ENCODE measurements around the gene BRINP1.
A peak's percentile ranks its signal among the peaks of the same experiment; 100 is the strongest.

The BRINP1 gene

DNA sequence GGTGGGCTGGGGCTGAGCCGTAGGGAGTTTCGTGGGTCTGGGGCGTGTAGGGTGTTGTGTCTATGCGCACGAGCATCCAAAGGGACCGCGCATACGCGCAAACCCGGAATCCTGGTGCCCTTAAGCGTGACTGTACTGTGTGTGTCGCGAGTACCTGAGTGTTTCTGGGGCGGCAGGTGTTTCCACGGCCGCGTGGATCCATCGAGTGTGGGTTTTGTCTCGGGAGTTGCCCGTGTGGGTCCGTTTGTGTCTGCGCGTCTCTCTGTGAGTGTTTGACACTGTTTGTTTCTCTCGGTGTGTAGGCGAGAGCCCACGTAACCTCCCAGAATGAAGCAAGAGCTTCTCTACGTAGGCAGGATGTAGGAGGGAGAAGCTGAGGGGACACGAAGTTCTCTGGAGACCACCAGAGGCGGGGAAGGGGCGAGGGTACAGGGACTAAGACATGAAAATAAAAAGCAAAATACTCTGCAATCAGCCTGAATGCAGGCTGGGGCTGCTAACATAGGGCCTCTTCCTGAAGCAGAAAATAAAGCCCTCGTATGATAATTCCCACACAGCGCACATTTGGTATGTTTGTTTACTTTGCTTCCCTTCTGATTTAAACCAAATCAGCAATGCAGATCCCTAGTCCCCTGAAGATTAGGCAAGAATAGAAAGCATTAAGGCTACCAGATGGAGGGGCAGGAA lies 588 bp upstream of the BRINP1 start:
- Histone ChIP-seq H3K4me1 (ENCODE audit: control insufficient read depth, insufficient read depth, low read length, poor library complexity, severe bottlenecking) (peaks cover 4% of the 10 kb centered on the region), H3K4me3 (ENCODE audit: extremely low read depth, insufficient read depth, low read length, poor library complexity, severe bottlenecking) (peak overlapping the region; percentile 51), H3K9me3 (ENCODE audit: control insufficient read depth, low read length) (no peaks in the 10 kb centered on the region), H3K27ac (ENCODE audit: low read depth, low read length, severe bottlenecking) (no peak overlapping the region), H3K36me3 (ENCODE audit: control insufficient read depth, insufficient read depth, low read length) (no peaks in the 10 kb centered on the region)
- WGBS, 2 experiments (ENCODE audit: insufficient coverage in 2 of 2) = 2 to 3% methylated on average over 24 to 31 of the region's 32 CpGs

DNA sequence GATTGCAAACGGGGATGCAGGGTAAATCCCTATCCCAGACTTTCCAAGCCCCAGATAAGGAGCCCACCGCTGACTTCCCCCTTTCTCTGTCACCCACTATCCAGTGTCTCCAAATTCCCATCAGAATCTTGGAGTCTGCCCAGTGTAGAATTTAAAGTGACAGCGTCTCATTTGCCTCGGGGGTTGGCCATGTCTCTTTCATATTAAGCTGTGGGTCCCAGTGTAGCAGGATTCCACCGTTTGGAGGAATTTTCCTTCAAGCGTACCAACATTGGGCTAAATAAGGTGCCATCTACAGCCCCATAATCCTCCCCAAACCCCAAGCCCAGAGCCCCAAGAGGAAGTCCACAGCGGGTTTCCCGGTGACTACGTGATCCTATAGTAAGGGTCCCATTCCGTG lies 1.1 kb downstream of the BRINP1 start:
- H3K4me3 ChIP-seq (ENCODE audit: extremely low read depth, insufficient read depth, low read length, poor library complexity, severe bottlenecking) = peak overlapping the region; percentile 51
- no peaks in the 10 kb centered on the region for H3K36me3 ChIP-seq (ENCODE audit: control insufficient read depth, insufficient read depth, low read length)
- no peak overlapping the region for H3K27ac ChIP-seq (ENCODE audit: low read depth, low read length, severe bottlenecking)
- peaks cover 4% of the 10 kb centered on the region for H3K4me1 ChIP-seq (ENCODE audit: control insufficient read depth, insufficient read depth, low read length, poor library complexity, severe bottlenecking)
- H3K9me3 ChIP-seq (ENCODE audit: control insufficient read depth, low read length) = no peaks in the 10 kb centered on the region
- 0% methylated on average over 6 to 9 of the region's 10 CpGs for WGBS, 2 experiments (ENCODE audit: insufficient coverage in 2 of 2)

DNA sequence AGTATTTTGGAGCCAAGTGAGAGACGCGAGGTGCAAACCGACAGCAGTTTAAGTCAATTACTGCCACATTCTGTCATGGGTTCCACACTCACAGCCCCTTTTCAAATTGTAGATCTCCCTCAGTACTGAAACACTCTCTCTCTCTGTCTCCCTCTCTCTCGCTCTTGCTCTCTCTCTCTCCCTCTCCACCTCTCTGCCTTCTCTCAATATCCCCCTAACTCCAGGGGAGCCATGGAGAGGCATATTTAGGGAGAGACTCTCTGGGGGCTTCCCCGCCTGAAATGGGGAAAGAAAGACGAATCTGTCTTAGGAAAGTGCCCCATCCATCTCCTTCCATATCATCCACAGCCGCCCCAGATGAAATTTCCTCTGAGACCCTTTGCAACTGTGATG lies 1.6 kb downstream of the BRINP1 start:
- no peaks in the 10 kb centered on the region for H3K9me3 ChIP-seq (ENCODE audit: control insufficient read depth, low read length)
- H3K36me3 ChIP-seq (ENCODE audit: control insufficient read depth, insufficient read depth, low read length) = no peaks in the 10 kb centered on the region
- peaks cover 4% of the 10 kb centered on the region for H3K4me1 ChIP-seq (ENCODE audit: control insufficient read depth, insufficient read depth, low read length, poor library complexity, severe bottlenecking)
- H3K27ac ChIP-seq (ENCODE audit: low read depth, low read length, severe bottlenecking) = no peak overlapping the region
- no peak overlapping the region for H3K4me3 ChIP-seq (ENCODE audit: extremely low read depth, insufficient read depth, low read length, poor library complexity, severe bottlenecking)
- WGBS, 2 experiments (ENCODE audit: insufficient coverage in 2 of 2) = 16 to 20% methylated on average over 1 to 5 of the region's 7 CpGs

DNA sequence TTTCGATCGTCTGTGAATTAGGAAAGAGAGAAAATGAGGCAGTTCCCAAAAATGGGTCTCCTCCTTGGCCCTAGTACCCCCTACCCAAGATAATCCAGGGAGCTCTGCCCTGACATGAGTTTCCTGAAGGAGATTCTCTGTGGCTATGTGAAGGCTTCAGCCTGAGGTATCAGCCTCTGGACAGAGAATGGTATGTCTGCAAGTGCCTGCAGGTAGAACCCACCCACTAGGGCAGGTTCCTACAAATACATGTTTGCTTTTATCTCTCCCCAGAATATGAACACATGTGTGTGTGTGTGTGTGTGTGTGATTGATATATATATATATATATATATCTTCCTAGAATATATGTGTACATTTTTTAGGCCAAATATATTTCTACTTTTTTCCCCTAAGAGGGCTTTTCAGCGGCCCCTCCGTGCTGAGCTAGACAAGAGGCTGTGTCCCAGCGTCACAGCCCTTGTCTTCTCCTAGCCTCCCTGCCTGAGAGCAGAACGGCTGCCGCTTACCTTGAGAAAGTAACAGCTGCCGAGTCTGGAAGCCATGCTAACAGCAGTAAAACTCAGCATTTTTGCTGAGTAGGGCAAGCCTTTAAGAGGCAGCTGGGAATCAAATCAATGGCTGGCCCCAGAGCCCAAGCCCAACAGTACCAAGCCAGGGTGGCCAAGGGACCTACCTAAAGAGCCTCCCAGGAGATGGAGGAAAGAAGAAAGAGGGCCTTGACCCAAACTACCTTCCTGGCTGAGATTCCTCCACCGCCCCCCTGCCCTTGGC lies 2.1 kb downstream of the BRINP1 start:
- no peaks in the 10 kb centered on the region for H3K9me3 ChIP-seq (ENCODE audit: control insufficient read depth, low read length)
- 43 to 53% methylated on average over 4 to 8 of the region's 9 CpGs for WGBS, 2 experiments (ENCODE audit: insufficient coverage in 2 of 2)
- H3K36me3 ChIP-seq (ENCODE audit: control insufficient read depth, insufficient read depth, low read length) = no peaks in the 10 kb centered on the region
- H3K4me1 ChIP-seq (ENCODE audit: control insufficient read depth, insufficient read depth, low read length, poor library complexity, severe bottlenecking) = peaks cover 4% of the 10 kb centered on the region
- no peak overlapping the region for H3K4me3 ChIP-seq (ENCODE audit: extremely low read depth, insufficient read depth, low read length, poor library complexity, severe bottlenecking)
- H3K27ac ChIP-seq (ENCODE audit: low read depth, low read length, severe bottlenecking) = no peak overlapping the region

DNA sequence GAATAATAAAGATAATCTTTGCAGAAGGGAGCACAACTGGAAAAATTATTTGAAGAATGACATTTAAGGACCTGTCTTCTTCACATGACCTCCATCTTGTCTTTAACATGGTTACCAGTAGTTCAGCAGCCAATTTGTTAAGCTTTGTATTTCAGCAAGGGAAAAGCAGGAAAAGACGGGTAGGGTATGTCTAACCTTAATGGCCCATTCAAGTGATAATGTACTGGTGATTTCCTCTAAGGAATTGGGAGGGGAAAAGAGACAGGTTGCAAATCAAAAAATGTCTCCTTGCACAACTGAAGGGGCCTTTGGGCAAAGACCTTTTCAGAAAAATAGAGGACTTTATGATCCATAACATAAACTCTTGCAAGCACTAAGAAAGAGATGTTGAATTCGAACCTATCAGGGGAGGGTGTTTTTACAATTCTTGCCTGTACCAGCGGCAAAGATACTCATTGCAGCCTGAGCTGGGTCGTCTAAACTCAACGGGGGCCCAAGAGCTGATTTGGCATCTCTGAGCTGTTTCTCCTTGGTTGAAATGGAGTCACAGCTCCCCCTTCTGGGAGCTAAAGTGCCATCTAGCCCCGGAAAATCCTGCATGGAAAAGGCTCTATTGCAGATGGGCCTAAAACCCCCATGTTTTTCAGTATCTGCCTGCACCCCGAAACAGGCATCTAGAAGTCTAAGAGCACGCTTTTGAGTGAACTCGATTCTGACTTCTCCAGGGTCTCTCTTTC lies 3.8 kb downstream of the BRINP1 start:
- Histone ChIP-seq H3K27ac (ENCODE audit: low read depth, low read length, severe bottlenecking) (no peak overlapping the region), H3K4me3 (ENCODE audit: extremely low read depth, insufficient read depth, low read length, poor library complexity, severe bottlenecking) (no peak overlapping the region), H3K9me3 (ENCODE audit: control insufficient read depth, low read length) (no peaks in the 10 kb centered on the region), H3K4me1 (ENCODE audit: control insufficient read depth, insufficient read depth, low read length, poor library complexity, severe bottlenecking) (peaks cover 8% of the 10 kb centered on the region), H3K36me3 (ENCODE audit: control insufficient read depth, insufficient read depth, low read length) (no peaks in the 10 kb centered on the region)
- 5 to 7% methylated on average over 7 to 8 of the region's 9 CpGs for WGBS, 2 experiments (ENCODE audit: insufficient coverage in 2 of 2)

DNA sequence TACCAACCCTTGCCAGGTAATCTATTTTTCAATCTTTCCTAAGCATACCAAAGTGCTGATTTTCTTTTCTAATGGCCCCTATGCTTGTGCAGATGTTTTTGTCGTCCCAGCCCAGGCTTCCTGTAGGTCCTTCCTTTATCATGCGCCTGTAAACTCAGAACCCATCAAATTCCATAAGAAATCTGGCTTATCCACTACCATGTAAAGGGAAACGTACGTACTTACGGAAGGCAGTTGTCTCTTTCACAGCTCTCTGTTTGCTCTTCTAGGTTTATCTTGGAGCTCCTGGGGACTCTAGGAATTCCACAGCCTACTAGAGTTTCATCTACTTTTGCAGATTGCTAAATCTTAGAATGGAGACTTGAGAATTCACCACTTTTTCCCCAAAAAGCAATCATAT lies 9.0 kb downstream of the BRINP1 start:
- Histone ChIP-seq H3K27ac (ENCODE audit: low read depth, low read length, severe bottlenecking) (no peak overlapping the region), H3K4me3 (ENCODE audit: extremely low read depth, insufficient read depth, low read length, poor library complexity, severe bottlenecking) (no peak overlapping the region), H3K4me1 (ENCODE audit: control insufficient read depth, insufficient read depth, low read length, poor library complexity, severe bottlenecking) (peaks cover 9% of the 10 kb centered on the region), H3K36me3 (ENCODE audit: control insufficient read depth, insufficient read depth, low read length) (no peaks in the 10 kb centered on the region), H3K9me3 (ENCODE audit: control insufficient read depth, low read length) (no peaks in the 10 kb centered on the region)
- WGBS, 2 experiments (ENCODE audit: insufficient coverage in 2 of 2) = 48 to 73% methylated on average over 2 to 4 of the region's 5 CpGs

DNA sequence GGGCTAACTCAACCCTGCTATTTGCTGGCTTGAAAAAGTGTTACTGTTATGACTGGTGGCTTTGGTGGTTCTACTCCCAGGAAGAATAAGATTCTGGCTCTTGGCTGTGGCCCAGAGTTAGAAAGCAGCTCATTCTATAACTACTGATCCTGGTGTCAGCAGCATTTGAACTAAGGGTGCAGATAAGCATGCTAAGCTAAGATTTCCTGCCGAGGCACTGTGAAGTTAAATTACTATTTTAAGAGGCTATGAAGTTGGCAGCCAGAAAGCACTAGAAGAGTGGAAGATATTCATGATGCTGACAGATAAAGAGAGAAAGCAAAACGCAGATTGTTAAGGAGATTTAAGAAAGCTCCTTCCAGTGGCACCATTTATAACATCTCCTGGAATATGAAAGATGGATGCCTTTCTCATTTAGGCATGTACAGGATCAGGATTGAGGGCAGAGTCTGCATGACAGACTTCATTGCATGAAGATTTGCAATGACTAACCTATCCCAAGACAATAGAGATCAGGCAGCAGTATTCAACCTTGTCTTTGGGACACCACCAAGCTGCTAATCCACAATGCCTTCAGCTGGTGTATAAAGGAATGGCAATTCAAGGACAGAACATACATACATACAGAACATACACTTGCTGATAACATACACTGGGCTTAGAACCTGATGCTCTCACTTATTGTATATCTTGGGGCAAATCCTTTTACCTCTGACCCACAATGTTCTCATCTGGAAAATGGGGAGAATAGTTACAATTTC lies 11.7 kb downstream of the BRINP1 start:
- Histone ChIP-seq H3K27ac (ENCODE audit: low read depth, low read length, severe bottlenecking) (no peak overlapping the region), H3K9me3 (ENCODE audit: control insufficient read depth, low read length) (no peaks in the 10 kb centered on the region), H3K36me3 (ENCODE audit: control insufficient read depth, insufficient read depth, low read length) (no peaks in the 10 kb centered on the region), H3K4me3 (ENCODE audit: extremely low read depth, insufficient read depth, low read length, poor library complexity, severe bottlenecking) (no peak overlapping the region), H3K4me1 (ENCODE audit: control insufficient read depth, insufficient read depth, low read length, poor library complexity, severe bottlenecking) (peaks cover 9% of the 10 kb centered on the region)
- 80 to 100% methylated on average over 1 of the region's 2 CpGs for WGBS, 2 experiments (ENCODE audit: insufficient coverage in 2 of 2)

DNA sequence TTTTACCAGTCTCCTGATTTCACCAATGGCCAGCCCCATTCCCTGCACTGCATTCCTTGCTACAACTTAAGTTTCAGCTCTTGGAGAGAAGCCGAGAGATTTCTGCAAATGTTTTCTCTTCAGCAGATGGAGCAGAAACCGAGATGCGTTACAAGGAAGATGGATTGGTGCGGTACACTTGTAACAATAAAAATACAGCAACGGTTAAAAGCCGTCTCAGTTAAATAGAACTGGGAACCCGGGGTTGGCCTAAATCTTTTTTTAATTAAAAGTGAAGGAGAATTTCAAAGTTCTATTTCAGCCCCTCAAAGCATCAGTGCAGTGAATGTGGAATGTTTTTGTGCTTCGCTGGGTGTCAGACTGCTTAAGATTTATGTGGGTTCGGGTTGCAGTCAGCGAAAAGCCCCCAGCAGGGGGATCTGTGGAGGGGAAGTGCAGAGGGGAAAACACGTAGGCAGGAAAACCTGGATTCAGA lies 19.8 kb downstream of the BRINP1 start:
- Histone ChIP-seq H3K9me3 (ENCODE audit: control insufficient read depth, low read length) (no peaks in the 10 kb centered on the region), H3K4me1 (ENCODE audit: control insufficient read depth, insufficient read depth, low read length, poor library complexity, severe bottlenecking) (no peaks in the 10 kb centered on the region), H3K4me3 (ENCODE audit: extremely low read depth, insufficient read depth, low read length, poor library complexity, severe bottlenecking) (no peak overlapping the region), H3K36me3 (ENCODE audit: control insufficient read depth, insufficient read depth, low read length) (no peaks in the 10 kb centered on the region), H3K27ac (ENCODE audit: low read depth, low read length, severe bottlenecking) (peak overlapping the region; percentile 49)
- WGBS, 2 experiments (ENCODE audit: insufficient coverage in 2 of 2) = 31 to 32% methylated on average over 7 to 11 of the region's 11 CpGs

DNA sequence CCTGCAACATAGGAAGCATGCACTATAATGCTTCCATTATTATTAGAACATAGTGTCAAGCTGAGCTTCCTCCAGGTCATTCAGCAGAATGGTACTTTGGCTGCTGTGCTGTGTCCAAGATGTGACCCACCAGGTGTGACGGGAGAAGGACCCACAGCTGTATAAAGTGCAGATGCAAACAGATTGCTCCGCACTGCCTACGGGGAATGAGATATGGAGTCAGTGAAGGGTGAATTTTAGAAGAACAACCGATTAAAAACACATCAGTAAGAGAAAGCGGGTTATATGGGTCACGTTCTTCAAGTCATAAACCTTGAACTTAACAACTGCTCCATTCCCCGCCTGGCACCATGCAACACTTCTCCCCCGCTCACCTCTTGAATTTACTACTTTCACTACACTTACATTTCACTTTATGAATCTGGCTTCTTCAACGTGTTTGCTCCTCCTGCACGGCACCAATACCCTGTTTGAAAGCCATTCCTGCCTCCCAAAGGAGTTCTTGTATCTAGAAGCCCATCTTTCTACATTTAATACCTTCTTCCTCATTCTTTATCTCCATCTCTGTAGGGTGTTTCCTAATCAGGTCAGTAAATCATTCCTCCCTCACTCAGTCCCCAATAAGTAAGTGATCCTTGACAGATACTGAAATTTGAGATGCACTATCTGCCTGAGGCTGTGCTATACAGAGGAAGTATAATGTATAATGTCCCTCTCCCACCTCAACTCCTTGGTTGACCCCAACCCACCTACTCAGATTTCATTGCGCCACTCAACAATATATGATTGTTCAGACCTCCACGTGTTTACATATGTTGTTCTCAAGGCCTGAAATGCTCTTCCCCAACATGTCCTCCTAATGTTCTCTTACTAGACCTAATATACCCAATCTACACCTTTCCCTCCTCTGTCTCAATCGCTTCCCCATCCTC lies 25.9 kb downstream of the BRINP1 start:
- Histone ChIP-seq H3K27ac (ENCODE audit: low read depth, low read length, severe bottlenecking) (no peak overlapping the region), H3K9me3 (ENCODE audit: control insufficient read depth, low read length) (no peaks in the 10 kb centered on the region), H3K36me3 (ENCODE audit: control insufficient read depth, insufficient read depth, low read length) (no peaks in the 10 kb centered on the region), H3K4me3 (ENCODE audit: extremely low read depth, insufficient read depth, low read length, poor library complexity, severe bottlenecking) (no peak overlapping the region), H3K4me1 (ENCODE audit: control insufficient read depth, insufficient read depth, low read length, poor library complexity, severe bottlenecking) (no peaks in the 10 kb centered on the region)
- 86 to 89% methylated on average over 10 to 12 of the region's 13 CpGs for WGBS, 2 experiments (ENCODE audit: insufficient coverage in 2 of 2)
